HUDEP-2 (cell line): ENCODE results near the gene OR8K3.

ENCODE experiments used
- DNase-seq, 76 experiments: peaks; one replicate each; lab custom pipeline; 2025; ENCODE audit not compliant: unreplicated experiment in 76 of 76; lab: John Stamatoyannopoulos, UW

The OR8K3 gene

GRCh38 chr11:56314844-56315243 is at the start of gene OR8K3:
Gene OR8K3 (plus strand): TSS chr11:56315144. CDS start chr11:56318307, 3,163 bp downstream.
- DNase-seq: no peak

GRCh38 chr11:56271092-56271491 is 43.9 kb upstream of the OR8K3 start:
- DNase-seq: no peak

GRCh38 chr11:56273854-56274253 is 41.1 kb upstream of the OR8K3 start, which contains the start of gene OR5T1:
Gene OR5T1 (plus strand): TSS chr11:56274154. CDS start chr11:56275639, 1,485 bp downstream.
- DNase-seq: no peak

- DNase-seq: no peak
These were observed 22.8 kb upstream of the OR8K3 start, which contains the start of gene OR8H1 for GRCh38 chr11:56292154-56292553. Gene OR8H1 (minus strand): TSS chr11:56292254. CDS start chr11:56291062, 1,192 bp downstream.

- DNase-seq: no peak
These were observed 18.0 kb upstream of the OR8K3 start for GRCh38 chr11:56296898-56297297.

GRCh38 chr11:56307836-56308235 is 7.1 kb upstream of the OR8K3 start:
- no peak for DNase-seq

GRCh38 chr11:56331861-56332491 is 17.0 kb downstream of the OR8K3 start:
- DNase-seq: no peak

- no peak for DNase-seq
These were observed 18.2 kb downstream of the OR8K3 start for GRCh38 chr11:56333156-56333555.

- no peak for DNase-seq
These were observed 25.3 kb downstream of the OR8K3 start for GRCh38 chr11:56340289-56340688.

- no peak for DNase-seq
These were observed 30.8 kb downstream of the OR8K3 start, which contains the start of gene OR8K1 for GRCh38 chr11:56345739-56346138. Gene OR8K1 (plus strand): TSS chr11:56346039. CDS start chr11:56346039, 0 bp downstream.

GRCh38 chr11:56353991-56354390 is 39.0 kb downstream of the OR8K3 start, which contains the start of gene OR8J1:
Gene OR8J1 (plus strand): TSS chr11:56354291. CDS start chr11:56360247, 5,956 bp downstream.
- DNase-seq: no peak
